Cortex of kidney (tissue), 1 donor: Measurements from ENCODE around the gene CSH1.
"Not testable (repeated sequence)": the region's sequence is repeated elsewhere in the genome, so short reads cannot be mapped to it uniquely, and the experiment has no call there.

Experiments
- DNase-seq: peaks from one replicate; lab custom pipeline; 2025; lab: John Stamatoyannopoulos, UW

The CSH1 gene

DNA sequence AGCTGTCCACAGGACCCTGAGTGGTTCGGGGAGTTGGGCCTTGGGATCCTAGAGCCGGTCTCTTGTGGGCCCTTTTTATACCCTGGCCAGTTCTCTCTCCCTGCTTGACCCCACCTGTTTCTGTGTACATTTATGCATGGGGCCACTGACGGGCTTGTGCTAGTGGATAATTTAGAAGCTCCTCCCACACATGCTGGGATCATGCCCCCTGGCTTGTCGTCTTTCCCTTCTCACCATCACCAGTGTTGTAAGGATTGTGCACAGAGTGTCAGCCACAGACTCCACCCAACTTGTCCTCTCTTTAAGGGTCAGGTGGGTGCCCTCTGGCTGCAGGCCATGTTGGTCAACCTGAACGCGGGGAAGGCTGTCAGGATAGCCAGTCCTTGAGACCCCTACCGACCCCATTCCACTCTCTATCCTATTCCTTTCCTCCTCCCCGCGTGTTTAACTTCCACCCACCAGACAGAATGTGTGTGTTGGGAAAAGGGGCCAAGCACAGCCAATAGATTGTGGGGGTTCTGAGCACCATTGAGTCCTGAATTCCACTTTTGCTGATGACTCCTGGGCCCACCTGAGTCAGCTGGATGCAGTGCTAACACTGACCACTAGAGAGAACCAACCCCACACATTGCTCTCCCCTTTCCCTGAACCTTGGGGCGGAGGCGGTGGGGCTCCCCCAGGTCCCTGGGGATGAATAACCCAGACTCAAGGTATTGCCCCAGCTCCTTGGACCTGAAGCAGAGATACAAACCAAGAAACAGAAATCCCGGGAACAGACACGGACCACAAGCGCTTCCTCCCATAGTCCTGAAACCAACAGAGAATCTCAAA is at the start of gene CSH1:
CSH1 (minus strand) TSS at position 51 of the 831 bp plus-strand sequence. CDS start 63 bp downstream, outside the sequence.
- DNase-seq = not testable (repeated sequence)

DNA sequence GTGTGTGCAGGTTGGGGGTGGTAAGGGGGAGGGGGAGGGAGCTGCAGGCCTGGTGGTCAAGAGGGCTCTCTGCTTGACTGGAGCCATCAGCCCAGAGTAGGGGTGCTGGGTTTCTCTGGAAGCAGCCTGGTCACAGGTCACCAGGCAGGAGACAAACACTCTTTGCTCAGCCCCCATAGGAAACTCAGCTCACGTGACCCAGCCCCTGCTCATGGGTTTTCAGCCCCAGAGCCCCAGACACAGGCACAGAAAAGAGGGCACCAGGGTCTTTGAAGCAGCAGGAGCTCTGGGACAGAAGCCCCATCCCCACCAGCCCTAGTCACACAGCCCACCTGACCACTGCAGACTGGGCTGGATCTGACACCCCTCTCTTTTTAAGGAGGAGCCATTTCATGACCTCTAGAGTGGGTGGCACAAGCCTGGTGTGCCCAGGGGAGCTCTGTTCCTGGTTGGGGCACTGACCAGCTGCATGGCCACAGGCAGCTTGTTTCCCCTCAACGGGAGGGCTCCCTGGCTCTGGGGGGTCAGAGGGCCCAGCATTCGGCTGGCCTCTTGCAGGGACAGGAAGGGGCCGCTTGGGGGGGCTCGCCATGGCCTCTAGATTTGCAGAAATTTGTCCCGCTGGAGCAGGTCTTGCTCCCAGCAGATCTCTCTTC is 49.5 kb upstream of the CSH1 start:
- no peak for DNase-seq

DNA sequence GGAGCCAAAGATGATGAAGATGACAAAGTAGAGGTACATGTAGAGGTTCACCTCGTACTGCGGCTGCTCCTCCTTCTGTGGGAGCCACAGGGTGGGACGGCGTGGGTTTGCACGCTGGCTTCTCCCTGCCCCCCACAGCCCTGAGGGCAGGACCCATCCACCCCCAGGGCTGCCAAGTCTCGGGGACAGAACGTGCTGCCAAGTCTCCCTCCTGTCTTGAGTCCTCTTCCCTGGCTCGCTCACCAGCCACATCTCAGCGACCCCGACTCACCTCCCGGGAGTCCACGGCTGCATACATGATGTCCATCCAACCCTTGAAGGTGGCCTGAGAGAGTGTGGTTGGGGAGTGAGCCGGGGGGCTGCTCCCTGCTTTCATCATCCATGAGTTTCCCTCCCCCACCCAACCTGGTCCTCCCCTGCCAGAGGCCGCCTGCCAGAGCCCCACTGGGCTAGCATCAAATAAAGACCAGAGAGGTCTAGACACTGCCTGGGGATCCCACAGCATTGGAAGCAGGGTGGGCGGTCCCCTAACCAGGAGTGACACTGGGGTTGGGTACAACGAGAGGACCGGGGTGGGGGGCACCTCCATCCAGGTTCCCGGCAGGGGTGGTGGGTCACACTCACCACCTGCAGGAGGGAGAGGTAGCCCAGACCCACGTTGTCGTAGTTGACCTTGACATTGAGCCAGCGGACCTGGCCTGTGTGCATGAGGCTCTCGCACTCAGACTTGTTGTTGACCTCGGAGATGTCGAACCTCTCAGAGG is 48.5 kb upstream of the CSH1 start:
- DNase-seq = no peak

DNA sequence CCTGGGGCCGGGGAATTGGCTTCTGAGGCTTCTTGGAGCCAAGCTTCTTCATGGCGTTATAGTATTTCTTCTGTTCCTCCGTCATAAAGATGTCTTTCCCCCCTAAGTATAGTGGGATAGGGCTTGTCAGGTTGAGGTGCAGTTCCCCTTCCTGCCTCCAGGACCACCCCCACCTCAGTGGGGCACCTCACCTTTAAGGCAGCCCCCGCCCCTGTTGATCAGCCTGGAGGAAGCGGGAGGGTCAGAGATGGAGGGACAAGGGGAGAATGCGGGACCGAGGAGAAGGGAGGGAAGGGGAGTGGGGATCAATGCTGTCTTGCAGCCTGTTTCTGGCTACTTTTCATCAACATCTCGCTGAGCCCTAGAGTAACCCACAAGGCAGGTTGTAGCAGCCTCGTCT is 47.4 kb upstream of the CSH1 start:
- DNase-seq = no peak

DNA sequence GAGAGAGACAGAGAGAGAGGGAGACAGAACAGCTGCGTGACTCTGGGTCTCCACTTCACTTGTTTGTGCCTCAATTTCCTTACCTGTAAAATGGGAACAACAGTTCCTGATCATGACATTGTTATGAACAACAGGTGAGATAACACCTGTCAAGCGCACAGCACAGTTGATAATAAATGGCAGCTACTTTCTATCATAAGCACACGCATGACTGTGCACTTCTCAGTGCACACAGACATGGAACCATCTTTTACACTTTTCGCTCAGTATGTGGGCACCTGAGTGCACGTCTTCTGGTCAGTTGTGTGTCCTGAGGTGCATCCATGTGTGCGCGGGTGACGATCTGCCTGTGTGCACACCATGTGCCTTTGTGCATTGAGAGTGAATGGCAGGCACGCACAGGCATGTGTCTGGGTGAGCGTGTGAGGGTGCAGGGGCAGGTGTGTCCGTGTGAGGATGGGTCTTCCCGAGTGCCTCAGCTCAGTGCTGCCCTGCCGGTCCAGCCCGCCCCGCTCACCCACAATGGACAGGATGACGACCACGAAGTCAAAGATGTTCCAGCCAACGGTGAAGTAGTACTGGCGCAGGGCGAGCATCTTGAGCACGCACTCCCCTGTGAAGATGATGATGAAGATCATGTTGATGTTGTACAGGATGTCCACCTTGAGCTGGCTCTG is 46.1 kb upstream of the CSH1 start:
- DNase-seq = no peak

DNA sequence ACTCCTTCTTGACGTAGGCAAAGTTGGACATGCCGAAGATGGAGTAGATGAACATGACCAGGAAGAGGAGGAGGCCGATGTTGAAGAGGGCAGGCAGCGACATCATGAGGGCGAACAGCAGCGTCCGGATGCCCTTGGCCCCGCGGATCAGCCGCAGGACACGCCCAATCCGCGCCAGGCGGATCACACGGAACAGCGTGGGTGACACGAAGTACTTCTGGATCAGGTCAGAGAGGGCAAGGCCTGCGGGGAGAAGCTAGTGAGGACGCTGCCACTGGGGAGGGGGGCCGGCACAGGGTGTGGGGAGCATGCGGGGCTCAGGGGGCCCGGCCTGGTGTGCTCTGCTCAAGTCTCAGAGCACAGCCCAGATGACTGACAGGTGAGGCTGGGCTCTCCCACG is 45.4 kb upstream of the CSH1 start:
- DNase-seq = no peak

DNA sequence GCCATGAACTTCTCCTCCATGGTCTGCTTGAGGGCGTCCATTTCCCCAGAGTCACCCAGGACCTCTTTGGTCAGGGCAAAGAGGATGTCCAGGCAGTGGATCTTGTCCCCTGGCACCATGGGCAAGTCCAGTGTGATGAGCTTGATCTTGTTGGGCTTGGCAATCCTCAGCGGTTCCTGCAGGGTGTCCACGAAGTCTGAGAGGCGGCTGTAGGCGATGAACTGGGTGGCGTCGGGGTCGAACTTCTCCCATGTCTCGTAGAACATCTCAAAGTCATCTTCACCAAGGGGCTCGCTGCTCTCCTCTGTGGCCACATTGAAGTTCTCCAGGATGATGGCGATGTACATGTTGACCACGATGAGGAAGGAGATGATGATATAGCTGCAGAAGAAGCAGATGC is 44.8 kb upstream of the CSH1 start:
- no peak for DNase-seq

DNA sequence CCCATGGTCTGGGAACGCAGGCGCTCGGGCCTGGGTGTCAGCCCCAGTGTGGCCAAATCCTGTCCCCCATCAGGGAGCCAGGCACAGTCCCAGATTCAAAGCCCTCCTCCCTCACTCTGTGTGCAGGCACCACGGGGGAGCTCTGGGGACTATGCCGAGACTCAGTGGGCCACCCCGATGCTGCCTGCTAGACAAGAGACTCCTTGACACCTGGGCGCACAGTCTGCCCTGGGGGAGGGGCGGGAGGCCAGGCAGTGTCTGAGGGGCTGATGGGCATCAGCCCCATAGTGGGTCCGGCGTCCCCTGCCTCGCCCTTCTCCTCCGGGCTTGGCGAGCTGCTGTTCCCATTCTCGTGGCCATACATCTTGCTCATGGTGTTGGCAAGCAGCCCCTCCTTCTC is 44.2 kb upstream of the CSH1 start:
- no peak for DNase-seq

DNA sequence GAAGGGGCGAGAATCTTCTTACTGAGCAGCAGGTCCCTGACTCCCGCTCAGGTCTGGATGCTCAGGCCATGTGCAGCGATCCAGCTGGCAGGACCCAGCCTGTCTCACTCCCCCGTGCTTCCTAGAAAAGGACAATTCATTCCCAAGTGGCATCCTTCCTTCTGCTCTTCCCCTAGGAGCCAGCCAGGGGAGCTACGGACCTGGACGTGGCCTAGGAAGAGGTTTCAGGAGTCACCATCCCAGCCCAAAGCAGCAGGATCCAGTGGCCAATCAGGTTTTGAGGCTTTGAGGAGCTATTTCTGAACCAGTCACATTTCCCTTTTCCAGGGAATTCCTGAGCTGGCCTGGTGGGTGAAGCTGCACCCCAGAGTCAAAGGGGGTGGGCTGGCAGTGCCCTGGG is 43.5 kb upstream of the CSH1 start:
- DNase-seq = no peak

DNA sequence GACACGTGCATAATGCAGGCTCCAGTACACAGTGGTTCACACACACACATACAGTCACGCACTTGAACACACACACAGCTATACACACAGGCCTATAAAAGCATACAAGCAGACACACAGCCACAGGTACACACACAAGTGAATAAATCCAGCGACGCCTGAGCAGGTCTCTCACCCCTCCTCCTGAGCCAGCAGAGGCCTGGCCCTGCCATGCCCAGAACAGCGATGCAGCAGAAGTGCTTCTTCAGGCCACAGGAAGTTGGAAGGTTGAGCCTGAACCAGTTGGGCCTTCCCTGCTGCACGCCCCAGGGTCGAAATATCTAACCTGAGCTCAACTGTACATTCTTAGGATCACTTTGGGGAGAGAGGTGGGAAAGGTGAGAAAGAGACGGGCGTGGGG is 43.0 kb upstream of the CSH1 start:
- no peak for DNase-seq

DNA sequence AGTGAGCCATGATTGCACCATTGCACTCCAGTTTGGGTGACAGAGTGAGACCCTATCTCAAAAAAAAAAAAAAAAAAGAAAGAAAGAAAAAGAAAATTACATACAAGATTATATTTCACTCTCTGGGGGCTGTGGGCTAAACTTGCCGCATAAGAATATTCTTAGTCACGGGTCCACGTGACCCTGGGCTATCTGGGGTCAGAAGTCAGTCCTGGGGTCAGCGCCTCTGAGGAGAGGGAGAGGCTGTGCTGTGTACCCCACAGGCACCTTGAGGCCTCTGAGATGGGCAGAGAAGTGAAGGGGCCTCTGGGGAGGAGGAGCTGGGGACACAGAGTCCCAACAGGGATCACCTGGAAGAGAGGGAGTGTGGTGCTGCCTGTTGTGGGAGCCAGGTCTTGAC is 41.5 kb upstream of the CSH1 start:
- no peak for DNase-seq

DNA sequence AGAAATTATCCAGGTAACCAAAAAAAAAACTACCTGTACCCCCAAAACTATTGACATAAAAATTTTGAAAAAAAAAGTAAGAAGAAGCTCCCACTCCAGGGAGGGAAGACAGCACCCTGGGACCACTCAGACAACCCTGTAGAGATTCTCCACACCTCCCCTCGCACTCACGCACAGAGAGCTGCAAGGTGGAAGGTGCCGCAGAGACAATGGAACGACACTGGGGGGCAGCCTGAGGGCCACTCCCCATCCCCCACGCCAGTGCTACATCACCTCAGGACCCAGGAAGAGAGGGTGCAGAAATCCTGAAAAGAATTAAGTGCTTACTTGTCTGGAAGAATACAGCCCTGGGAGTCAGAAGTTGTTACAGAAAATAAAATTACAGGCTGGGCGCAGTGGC is 40.9 kb upstream of the CSH1 start:
- DNase-seq = no peak

DNA sequence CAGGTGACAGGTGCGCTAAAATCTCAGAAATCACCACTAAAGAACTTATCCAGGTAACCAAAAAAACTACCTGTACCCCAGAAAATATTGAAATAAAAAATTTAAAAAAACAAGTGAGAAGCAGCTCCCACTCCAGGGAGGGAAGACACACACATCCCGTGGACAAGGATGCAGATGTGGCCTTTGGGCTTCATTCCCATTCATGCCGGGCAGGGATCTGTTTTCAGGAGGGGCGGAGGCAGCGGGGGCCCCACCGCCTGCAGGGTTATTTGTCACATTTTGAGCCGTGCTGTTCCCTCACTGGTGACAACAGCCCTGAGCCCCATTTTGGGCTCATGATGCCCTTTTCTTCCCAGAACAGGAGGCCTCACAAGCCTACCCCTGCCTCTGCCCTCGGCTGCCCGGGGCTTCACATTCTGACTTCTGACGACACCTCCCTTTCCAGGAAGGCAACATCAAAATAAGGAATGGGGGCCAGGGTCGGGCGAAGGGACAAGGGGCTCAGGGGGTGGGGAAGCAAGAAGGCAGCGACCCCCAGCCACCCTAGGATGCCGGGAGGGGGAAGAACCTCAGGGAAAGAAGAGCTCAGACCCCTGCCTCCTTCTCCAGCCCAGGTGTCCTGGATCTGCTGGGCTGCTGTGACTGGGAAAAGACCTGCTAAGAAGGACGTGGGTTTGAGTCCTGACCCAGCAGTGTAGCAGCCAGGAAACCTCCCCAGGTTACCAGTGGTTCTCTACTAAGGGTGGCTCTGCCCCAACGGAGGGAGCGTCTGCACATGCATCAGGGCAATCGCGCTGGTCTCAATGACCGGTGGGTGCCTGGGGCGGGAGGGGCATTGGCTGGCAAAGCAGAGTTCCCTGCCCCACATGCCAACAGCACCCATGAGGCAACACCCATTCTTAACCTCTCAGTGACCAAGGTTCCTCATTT is 38.1 kb upstream of the CSH1 start:
- no peak for DNase-seq

DNA sequence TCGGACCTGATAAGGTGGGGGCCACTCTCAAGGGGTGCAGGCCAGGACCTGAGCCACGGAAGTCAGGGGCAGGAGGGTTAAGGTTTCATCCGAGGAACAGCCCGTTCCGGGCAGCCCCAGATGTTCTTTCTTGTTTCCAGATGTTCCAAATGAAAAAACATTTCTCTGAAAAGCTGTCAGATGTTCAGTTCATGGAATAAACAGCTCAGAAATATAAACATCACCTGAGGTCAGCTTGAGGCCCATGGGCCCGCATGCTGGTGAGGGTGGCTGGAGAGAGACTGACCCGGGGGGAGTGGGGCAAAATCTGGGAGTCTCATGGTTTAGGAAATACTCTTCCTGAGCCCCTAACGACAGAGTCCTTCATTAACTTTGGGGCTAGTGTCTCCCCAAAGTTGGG is 37.2 kb upstream of the CSH1 start:
- DNase-seq = no peak

DNA sequence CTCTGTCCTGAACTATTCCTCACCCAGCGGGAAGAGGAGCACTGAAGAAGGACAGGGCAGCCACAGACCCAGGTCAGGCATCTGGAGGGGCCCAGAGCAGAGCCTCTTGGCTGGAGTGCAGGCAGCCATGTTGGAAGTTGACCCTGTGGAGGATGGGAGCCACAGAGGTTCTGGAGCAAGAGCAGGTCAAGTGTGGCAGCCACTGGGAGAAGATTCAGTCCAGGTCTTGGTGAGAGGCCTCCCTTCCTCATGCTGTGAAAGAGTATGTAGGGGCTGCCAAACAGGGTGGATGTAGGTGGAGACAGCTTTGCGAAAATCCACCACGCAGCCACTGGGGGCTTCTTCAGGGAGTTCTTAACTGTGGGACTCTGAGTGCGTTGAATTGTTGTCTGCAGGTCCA is 36.3 kb upstream of the CSH1 start:
- DNase-seq = no peak

DNA sequence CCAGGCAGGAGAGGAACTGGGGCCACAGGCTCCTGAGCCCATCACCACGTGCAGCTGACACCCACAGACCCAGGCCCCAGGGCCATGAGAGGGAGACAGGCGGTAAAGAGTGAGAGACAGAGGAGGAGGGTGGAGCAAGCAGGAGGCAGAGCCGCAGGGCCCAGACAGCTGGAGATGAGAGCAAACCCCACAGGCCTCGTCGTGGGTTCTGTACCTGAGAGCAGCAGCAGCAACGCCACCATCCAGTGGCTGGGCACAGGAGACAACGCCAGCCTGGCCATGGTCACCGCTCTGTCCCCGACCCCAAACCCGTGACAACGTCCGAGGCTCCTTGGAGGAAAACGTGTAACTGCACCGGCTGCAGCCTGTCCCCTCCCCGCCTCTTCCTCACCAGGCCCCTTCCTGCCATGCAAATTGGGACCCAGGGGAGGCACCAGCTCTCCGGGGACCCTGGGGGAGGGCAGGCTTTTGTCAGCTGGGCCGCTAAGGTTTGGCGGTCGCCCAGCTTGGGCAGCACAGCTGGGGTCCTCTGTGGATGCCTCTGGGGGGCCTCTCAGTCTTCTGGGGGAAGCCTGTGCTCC is 35.7 kb upstream of the CSH1 start, which contains the start of gene CD79B:
CD79B (minus strand) TSS at position 351 of the 581 bp plus-strand sequence; CDS start at position 281, 70 bp downstream.
- no peak for DNase-seq

DNA sequence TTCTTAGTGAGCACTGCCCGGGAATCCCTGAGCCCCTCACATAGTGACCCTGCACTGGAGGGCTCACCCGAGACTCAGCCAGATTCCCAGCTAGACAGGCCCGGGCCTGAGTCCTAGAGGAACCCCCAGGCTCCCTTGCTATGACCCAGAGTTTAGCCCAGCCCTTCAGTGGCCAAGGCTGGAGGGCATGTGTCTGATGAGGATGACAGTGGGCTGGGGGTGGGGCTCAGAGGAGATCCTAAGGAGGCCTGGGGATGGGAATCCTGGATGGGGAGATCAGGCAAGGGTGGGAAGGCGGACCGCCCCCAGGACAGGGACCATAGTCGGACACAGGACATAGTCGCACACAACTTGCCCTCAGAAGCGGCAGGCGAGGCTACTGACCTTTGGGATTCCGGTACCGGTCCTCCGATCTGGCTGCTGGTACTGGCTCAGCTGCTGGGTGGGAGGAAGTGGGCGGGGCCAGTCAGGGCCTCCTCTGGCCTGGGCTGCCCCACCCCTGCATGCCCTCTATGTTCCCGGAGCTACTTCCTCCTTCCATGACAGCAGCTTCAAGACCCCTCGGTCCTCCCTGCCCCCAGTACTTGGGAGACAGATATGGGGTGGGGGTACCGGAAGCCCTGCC is 34.7 kb upstream of the CSH1 start:
- no peak for DNase-seq

DNA sequence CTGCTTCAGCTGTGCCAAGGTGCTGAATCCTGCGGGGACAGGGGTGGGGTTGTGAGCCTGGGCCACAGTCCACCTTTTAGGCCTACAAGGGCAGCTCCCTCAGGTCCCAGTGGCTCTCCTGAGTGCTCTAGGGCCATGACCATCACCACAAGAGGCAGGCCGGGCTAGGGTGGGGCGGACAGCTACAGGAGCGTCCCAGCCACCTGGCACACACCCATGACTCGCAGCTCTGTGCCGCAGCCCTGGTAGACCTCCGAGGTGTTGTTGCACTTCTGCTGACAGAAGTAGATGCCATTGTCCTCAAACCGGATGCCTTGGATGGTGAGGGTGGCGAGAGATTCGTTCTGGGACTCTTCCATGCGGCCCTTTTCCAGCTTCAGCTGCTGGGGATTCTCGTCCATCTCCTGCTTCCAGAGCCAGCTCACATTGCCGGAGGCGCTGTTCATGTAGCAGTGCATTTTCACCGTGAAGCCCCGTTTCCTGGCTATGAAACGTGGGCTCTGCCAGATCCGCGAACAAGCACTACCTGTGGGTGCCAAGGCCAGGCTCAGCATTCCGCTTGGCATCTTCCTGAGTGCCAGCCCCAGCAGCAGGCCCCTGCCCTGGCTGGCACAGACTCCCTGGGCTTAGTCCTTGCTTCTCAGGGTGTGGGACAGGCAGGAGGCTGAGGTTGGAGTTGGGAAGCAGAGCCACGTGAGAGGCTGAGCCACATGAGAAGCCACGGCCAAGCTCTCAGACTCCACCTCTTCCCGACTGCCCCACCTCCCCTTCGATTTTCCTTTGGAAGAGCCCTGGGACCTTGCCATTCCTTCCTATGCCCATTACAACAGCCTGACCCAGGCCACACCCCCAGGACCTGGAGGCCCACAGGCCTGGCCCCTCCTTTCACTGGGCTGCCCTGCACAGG is 33.7 kb upstream of the CSH1 start:
- DNase-seq = no peak
